Activated T-cell treated with anti-CD3 and anti-CD28 coated beads for 1 hour (primary cell): ENCODE data around the gene LCE2C.

ENCODE experiments used
- DNase-seq: peaks from one replicate; pipeline ENCODE4 v3.0.0-alpha.2; 2020; ENCODE audit warnings: low read depth

The LCE2C gene

GRCh38 chr1:152725261-152725660 is 50.2 kb downstream of the LCE2C start:
- no peak for DNase-seq
